ENCODE measurements around the gene LAMA2. TPM values are rescaled to one million over a fixed set of nuclear protein-coding genes. Genes with fewer than 3 reads are reported as not detected.

Gene LAMA2
- total RNA-seq, 4 donors from 2014 or later: 15.1 to 27.3 (median 25.0) TPM

DNA sequence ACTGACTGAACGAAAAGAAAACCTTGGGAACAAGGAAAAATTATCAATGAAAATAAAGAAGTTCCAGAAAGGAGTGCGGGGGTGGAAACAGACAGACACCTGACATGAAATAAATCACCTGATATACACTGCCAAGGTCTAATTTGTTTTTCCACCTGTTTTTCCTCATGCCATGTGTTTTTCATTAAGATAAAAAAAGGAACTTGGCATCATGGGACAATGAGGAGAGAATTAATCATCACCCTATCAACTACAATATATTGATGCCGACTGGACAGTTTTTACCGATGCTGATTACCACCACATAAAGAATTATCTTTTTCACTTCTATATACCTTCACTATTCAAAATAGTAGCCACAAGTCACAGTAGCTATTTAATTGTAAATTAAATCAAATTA is 593.9 kb downstream of the LAMA2 start:
- Histone ChIP-seq H3K27me3 (no peaks in the 10 kb centered on the region), H3K4me1 (no peaks in the 10 kb centered on the region), H3K9me3 (no peaks in the 10 kb centered on the region), H3K36me3 (no peaks in the 10 kb centered on the region), H3K4me3 (no peak overlapping the region), H3K27ac (no peak overlapping the region)
- no peak for DNase-seq (ENCODE audit: low spot score in 2 of 2)
- TF ChIP-seq POLR2A (IDR thresholded peaks at IDR 0.05) (no peak), POLR2AphosphoS5 (IDR thresholded peaks at IDR 0.05) (no peak), EP300 (IDR thresholded peaks at IDR 0.05) (no peak)
- TF ChIP-seq, protein P1, sequence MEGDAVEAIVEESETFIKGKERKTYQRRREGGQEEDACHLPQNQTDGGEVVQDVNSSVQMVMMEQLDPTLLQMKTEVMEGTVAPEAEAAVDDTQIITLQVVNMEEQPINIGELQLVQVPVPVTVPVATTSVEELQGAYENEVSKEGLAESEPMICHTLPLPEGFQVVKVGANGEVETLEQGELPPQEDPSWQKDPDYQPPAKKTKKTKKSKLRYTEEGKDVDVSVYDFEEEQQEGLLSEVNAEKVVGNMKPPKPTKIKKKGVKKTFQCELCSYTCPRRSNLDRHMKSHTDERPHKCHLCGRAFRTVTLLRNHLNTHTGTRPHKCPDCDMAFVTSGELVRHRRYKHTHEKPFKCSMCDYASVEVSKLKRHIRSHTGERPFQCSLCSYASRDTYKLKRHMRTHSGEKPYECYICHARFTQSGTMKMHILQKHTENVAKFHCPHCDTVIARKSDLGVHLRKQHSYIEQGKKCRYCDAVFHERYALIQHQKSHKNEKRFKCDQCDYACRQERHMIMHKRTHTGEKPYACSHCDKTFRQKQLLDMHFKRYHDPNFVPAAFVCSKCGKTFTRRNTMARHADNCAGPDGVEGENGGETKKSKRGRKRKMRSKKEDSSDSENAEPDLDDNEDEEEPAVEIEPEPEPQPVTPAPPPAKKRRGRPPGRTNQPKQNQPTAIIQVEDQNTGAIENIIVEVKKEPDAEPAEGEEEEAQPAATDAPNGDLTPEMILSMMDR (IDR thresholded peaks at IDR 0.05): no peak
- 66% methylated on average over 4 of the region's 4 CpGs for WGBS

DNA sequence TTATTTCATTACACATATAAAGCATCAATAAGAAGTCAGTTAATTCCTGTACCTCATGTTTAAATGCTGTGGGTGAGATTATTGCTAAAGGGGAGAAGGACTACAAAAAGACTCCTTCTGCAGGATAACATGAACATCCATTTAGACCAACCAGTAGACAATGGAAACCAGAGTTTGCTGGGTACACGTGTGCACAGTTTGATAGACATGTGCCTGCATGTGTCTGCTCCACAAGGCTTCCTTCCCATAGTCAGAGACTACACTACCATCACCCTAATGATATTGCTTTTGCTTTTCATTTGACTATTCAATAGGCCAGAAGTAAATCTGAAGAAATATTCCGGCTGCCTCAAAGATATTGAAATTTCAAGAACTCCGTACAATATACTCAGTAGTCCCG is 595.4 kb downstream of the LAMA2 start:
- H3K27ac ChIP-seq: no peak overlapping the region

DNA sequence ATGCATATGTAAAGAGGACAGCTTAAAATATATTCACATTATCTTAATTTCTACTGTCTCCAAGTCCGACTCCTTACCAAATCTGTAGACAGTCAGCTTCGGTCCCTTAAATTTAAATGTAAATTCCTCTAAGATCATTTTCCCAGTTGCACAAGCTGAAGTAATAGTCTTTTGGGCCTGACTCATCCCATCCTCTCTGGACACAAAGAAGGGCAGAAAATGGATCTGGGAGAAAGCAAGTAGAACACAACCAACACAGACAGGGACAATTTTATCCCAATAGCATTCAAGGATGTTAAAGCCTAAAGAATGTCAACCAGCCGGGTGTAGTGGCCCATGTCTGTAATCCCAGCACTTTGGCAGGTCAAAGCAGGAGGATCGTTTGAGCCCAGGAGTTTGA is 598.8 kb downstream of the LAMA2 start:
- H3K27me3 ChIP-seq: no peaks in the 10 kb centered on the region
- H3K9me3 ChIP-seq: no peaks in the 10 kb centered on the region
- H3K27ac ChIP-seq: no peak overlapping the region
- H3K4me3 ChIP-seq: no peak overlapping the region
- WGBS: 97% methylated on average over 4 of the region's 4 CpGs
- no peaks in the 10 kb centered on the region for H3K4me1 ChIP-seq
- TF ChIP-seq POLR2AphosphoS5 (IDR thresholded peaks at IDR 0.05): no peak
- TF ChIP-seq, protein P1 (IDR thresholded peaks at IDR 0.05): no peak
- TF ChIP-seq POLR2A (IDR thresholded peaks at IDR 0.05): no peak
- TF ChIP-seq EP300 (IDR thresholded peaks at IDR 0.05): no peak
- no peaks in the 10 kb centered on the region for H3K36me3 ChIP-seq
- DNase-seq (ENCODE audit: low spot score in 2 of 2): no peak

More for the DNA sequence above, 595.4 kb downstream of the LAMA2 start:
- no peak for TF ChIP-seq EP300 (IDR thresholded peaks at IDR 0.05)
- no peak for TF ChIP-seq POLR2A (IDR thresholded peaks at IDR 0.05)
- TF ChIP-seq POLR2AphosphoS5 (IDR thresholded peaks at IDR 0.05): no peak
- TF ChIP-seq, protein P1 (IDR thresholded peaks at IDR 0.05): no peak
- H3K9me3 ChIP-seq: no peaks in the 10 kb centered on the region
- no peak for DNase-seq (ENCODE audit: low spot score in 2 of 2)
- H3K27me3 ChIP-seq: no peaks in the 10 kb centered on the region
- 85% methylated on average over 4 of the region's 4 CpGs for WGBS
- H3K4me3 ChIP-seq: no peak overlapping the region
- no peaks in the 10 kb centered on the region for H3K36me3 ChIP-seq
- no peaks in the 10 kb centered on the region for H3K4me1 ChIP-seq

DNA sequence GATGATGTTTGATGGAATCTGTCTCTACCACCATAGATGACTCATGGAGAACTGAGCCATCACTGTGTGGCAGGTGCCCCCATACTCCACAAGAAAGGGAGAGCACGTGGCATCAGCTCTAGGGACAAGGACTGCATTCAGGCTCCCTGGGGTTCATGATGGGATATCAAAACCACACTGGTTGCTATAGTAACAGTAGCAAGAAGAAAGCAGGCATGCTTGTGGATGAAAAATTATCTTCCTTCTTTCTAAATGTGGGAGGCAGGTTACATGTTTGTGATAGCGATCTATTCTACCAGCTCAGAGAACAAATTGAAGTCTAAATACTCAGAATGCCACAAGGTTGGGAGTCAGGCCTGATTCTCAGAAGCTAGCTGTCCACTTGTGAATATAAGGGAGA is 602.8 kb downstream of the LAMA2 start:
- TF ChIP-seq, protein P1 (IDR thresholded peaks at IDR 0.05): no peak
- TF ChIP-seq POLR2A (IDR thresholded peaks at IDR 0.05): no peak
- no peak for TF ChIP-seq POLR2AphosphoS5 (IDR thresholded peaks at IDR 0.05)
- no peak for TF ChIP-seq EP300 (IDR thresholded peaks at IDR 0.05)
- no peaks in the 10 kb centered on the region for H3K9me3 ChIP-seq
- no peak overlapping the region for H3K4me3 ChIP-seq
- no peaks in the 10 kb centered on the region for H3K27me3 ChIP-seq
- H3K36me3 ChIP-seq: no peaks in the 10 kb centered on the region
- no peak for DNase-seq (ENCODE audit: low spot score in 2 of 2)
- WGBS: 73% methylated on average over 2 of the region's 2 CpGs
- H3K27ac ChIP-seq: no peak overlapping the region
- H3K4me1 ChIP-seq: peaks cover 17% of the 10 kb centered on the region

DNA sequence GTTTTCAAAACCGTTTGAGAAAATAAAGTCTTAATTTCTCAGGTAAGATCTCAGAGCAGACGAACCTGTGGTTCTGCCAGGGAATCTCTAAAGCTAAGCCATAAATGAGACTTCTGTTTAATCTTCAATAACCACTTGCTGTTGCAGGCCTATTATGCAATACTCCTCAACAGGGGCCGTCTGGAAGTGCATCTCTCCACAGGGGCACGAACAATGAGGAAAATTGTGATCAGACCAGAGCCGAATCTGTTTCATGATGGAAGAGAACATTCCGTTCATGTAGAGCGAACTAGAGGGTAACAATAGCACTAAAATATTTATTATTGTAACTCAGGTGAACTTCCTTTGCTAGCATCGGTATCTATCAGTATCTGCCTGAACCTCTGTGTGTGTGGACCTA is 603.4 kb downstream of the LAMA2 start:
- DNase-seq (ENCODE audit: low spot score in 2 of 2): no peak
- 70% methylated on average over 8 of the region's 8 CpGs for WGBS
- Histone ChIP-seq H3K27ac (no peak overlapping the region), H3K4me3 (no peak overlapping the region), H3K36me3 (no peaks in the 10 kb centered on the region), H3K4me1 (peaks cover 21% of the 10 kb centered on the region), H3K9me3 (no peaks in the 10 kb centered on the region), H3K27me3 (no peaks in the 10 kb centered on the region)
- TF ChIP-seq, protein P1 (IDR thresholded peaks at IDR 0.05): no peak
- TF ChIP-seq POLR2A (IDR thresholded peaks at IDR 0.05) (no peak), EP300 (IDR thresholded peaks at IDR 0.05) (no peak), POLR2AphosphoS5 (IDR thresholded peaks at IDR 0.05) (no peak)

Measured in suprapubic skin (tissue), 4 donors.